G401 (cell line): Measurements from ENCODE around the gene MX2. TPM values are rescaled to one million over a fixed set of nuclear protein-coding genes. Genes with fewer than 3 reads are reported as not detected.

ENCODE experiments used
- DNase-seq: peaks from one replicate; pipeline ENCODE4 v3.0.0-alpha.2; 2015; ENCODE audit warnings: low spot score
- in situ Hi-C: cut with HindIII; loops from 2 replicates; pipeline ENCODE4 v1.10.0; 2016; ENCODE audit warnings: low sequenced_read_pairs, mixed read lengths
- total RNA-seq: library from RNA; depleted of rRNA; stranded (reverse); fragments of >200 nt; shearing (Covaris generic); gene quantifications from 2 replicates; pipeline ENCODE4 v1.2.3, GENCODE V29; 2014

The MX2 gene
- total RNA-seq, 1 experiment from 2014 or later: not detected

DNA sequence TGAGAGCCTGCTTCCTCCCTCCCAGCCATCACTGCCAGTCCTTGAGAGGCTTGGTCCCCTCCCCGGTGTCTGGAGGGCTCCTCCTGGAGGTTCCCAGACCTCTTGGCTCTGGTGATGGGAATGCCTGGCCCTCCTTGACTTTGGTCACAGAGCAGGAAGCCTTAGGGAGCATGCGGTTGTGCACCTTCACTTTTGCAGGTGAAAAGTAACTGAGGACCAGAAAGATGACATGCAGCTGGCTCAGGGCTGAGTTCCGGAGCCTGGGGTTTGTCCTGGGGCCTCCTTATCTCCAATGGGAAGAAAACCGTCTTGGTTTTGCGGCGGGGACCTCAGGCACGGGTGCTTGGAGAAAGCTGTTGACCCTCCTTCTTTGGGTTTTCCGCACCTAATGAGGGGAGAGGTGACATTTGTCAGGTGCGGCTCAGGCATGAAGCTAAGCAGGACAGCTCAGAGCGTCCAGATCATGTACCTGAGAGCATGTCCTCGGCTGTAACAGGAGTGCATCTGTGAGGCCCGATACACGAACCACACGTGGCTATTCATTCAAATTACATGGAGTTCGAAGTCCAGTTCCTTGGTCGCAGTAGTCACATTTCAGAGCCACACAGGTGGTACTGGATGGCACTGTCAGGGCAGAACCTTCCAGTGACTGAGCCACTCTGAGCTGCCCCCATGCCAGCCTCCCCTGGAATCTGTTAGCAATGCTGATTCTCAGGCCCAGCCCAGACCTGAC is 608 bp upstream of the MX2 start:
- in situ Hi-C loops: no loop called here
- no peak for DNase-seq

DNA sequence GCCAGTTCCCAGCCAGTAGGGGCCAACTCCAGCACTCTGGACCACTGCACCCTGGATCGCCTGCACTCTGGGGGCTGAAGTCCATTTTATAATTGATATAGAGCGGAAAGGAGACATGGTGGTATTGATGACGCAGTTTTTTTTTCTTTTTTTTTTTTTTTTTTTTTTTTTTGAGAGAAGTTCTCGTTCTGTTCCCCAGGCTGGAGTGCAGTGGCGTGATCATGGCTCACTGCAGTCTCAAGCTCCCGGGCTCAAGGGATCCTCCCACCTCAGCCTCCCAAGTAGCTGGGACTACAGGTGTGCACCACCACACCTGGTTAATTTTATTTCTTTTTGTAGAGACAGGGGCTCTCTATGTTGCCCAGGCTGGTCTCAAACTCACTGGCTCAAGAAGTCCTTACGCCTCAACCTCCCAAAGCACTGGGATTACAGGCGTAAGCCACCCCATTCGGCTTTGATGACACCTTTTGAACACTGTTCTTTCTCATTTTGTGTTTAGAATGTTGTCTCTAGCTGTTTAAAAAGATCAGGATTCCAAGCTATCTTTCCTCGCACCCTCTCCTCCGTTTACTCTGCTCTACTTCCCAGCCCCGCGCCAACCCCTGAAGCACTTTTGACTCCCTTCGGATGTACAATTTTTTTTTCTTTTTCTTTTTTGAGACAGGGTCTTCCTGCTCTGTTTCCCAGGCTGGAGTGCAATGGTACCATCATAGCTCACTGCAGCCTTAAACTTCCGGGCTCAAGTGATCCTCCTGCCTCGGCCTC is 960 bp downstream of the MX2 start:
- in situ Hi-C loops: no loop called here
- DNase-seq: no peak

- no peak for DNase-seq
- in situ Hi-C loops: no loop called here
These were observed 1.8 kb downstream of the MX2 start for GRCh38 chr21:41363370-41364270.

GRCh38 chr21:41364308-41364707 is 2.5 kb downstream of the MX2 start:
- DNase-seq: no peak
- in situ Hi-C loops: no loop called here

GRCh38 chr21:41365377-41366107 is 3.7 kb downstream of the MX2 start:
- DNase-seq: no peak

GRCh38 chr21:41366522-41367151 is 4.8 kb downstream of the MX2 start:
- in situ Hi-C loops: no loop called here
- no peak for DNase-seq

More at GRCh38 chr21:41365377-41366107, 3.7 kb downstream of the MX2 start:
- in situ Hi-C loops: no loop called here

DNA sequence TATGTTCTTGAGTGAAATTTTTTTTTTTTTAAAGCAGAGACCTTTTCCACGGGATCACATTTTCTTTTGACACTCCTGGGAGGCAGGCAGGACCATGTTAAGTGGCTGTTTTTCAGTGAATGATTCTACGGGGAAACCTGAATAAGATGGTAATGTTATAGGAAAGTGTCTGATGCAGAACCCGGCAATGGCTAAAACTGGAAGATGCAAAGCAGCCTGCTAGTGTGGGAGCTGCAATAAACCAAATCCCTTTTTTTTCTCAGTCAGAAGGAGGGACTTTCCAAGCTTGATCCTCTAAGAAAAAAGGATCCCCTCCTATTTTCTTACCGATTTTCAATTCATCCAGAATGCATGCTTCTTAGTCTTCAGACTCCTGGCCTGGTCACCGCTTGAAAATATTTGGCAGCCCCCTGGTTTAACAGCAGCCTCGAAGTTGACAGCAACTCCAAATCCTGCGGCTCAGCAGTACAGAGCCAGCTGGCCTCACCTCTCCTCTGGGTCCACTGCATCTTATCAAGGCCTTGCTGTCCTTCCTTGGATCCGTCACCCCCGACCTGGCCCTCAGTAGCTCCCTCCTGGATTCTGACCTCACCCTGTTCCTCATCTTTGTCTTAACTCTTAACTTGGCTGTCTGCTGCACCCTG is 5.6 kb downstream of the MX2 start:
- in situ Hi-C loops: no loop called here
- DNase-seq: no peak

GRCh38 chr21:41367945-41368734 is 6.3 kb downstream of the MX2 start:
- in situ Hi-C loops: no loop called here
- DNase-seq: no peak

GRCh38 chr21:41368735-41369104 is 6.9 kb downstream of the MX2 start:
- DNase-seq: no peak
- in situ Hi-C loops: no loop called here

GRCh38 chr21:41369105-41369919 is 7.5 kb downstream of the MX2 start:
- in situ Hi-C loops: no loop called here
- DNase-seq: no peak

DNA sequence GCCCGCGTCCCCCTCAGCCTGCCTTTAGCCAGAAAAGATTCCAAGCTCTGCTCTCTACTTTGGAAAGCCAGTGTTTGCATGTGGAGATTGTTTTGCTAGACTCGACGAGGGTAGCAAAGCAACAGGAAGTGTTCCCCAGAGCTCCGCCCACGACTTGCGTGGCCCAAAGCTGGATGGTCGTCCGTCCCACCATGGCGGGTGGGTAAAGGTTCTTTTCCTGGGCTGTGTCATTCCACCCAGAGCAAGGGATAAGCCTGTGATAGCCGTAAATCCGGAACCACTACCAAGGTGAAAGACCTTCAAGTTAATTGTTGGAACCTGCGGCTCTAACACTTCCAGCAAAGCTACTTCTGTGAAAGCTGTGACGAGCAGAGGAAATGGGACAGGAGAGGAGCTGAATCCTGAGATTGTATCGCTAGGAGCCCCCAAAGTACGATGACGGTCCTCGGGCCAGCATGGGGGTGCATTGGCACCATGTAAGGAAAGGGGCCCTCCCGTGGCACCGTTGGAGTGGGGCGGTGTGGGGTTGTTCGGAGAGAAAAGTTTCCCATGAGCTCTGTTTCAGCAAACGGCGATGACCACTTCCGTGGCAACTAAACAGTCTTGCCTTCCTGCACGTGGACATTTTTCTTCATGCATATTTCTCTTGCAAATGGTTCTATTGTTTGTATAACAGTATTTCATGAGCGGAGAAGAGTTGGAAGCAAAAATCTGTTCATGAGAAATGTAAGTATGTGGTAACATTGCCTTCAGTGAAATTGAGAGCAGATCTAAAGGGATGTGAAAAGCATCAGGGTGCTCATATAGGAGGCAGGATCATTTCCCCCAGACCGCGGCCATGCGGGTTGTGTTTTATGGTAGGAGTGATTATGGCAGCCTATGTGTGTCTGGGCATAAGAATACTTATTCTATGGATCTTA is 8.4 kb downstream of the MX2 start:
- no peak for DNase-seq
- in situ Hi-C loops: no loop called here

DNA sequence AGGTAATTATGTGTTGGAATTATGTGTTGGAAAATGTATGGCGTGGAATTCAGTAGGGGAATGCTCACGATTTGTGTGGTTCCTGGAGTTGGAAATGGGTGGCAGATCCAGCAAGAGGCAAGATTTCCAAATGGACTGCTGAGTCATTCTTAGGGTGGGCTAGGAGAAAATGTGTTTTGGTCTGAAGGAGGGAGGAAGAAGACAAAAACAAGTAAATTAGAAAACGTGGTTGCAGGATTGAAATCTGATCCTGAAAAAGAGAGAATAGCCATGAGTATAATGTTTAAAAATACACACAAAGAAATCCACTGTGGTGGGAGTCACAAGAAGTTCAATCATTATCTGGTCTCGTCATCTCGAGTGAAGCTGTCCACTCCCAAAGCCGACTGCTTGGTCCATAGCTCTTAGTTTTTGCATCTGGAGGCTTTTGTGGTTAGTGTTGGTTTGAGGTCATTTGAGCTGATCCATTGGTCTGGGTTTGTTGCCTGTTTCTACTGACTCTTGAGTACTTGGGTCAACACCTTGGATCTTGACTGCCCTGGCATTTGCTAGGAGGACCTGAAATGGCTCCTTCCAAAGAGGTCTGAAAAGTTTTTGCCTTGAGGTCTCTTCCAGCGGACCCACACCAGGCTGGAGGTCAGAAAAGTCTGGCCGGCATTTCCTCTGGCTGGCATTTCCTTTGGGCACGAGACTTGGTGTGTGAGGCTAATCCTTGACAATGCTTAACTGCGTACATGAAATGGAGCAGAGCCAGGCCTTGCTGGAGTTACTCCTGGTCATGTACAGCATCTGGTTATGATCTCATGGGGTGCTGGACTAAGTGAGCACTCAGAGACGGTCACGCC is 9.2 kb downstream of the MX2 start:
- in situ Hi-C loops: no loop called here
- DNase-seq: no peak

- in situ Hi-C loops: no loop called here
- DNase-seq: no peak
These were observed 9.8 kb downstream of the MX2 start for GRCh38 chr21:41371685-41372030.

GRCh38 chr21:41373253-41373652 is 11.4 kb downstream of the MX2 start:
- in situ Hi-C loops: no loop called here
- no peak for DNase-seq

- DNase-seq: no peak
- in situ Hi-C loops: no loop called here
These were observed 11.9 kb downstream of the MX2 start for GRCh38 chr21:41373763-41374162.
